NCI-H1930 (cell line): ENCODE measurements around the gene LRRTM4.
"Not testable (repeated sequence)": the region's sequence is repeated elsewhere in the genome, so short reads cannot be mapped to it uniquely, and the experiment has no call there.

Source experiments
- DNase-seq, 2 experiments: peaks; one replicate each; lab custom pipeline; 2025; lab: John Stamatoyannopoulos, UW

The LRRTM4 gene

GRCh38 chr2:77081597-77081996, 440.6 kb downstream of the LRRTM4 start:
- no peak for DNase-seq

GRCh38 chr2:77064324-77064723, 457.9 kb downstream of the LRRTM4 start:
- DNase-seq, result no peak

GRCh38 chr2:77054938-77055337, 467.2 kb downstream of the LRRTM4 start:
- no peak for DNase-seq

GRCh38 chr2:77046339-77046738, 475.8 kb downstream of the LRRTM4 start:
- no peak for DNase-seq

GRCh38 chr2:77045456-77045855, 476.7 kb downstream of the LRRTM4 start:
- not testable (repeated sequence) for DNase-seq

GRCh38 chr2:77034445-77034844, 487.7 kb downstream of the LRRTM4 start:
- no peak for DNase-seq

GRCh38 chr2:77029237-77029636, 492.9 kb downstream of the LRRTM4 start:
- not testable (repeated sequence) for DNase-seq

GRCh38 chr2:77028032-77028600, 494.1 kb downstream of the LRRTM4 start:
- no peak for DNase-seq

- no peak for DNase-seq
Observed at GRCh38 chr2:77025714-77026113, 496.5 kb downstream of the LRRTM4 start.

GRCh38 chr2:77021161-77021560, 501.0 kb downstream of the LRRTM4 start:
- no peak for DNase-seq

- no peak for DNase-seq
Observed at GRCh38 chr2:77018219-77018618, 504.0 kb downstream of the LRRTM4 start.

GRCh38 chr2:77017355-77017745, 504.8 kb downstream of the LRRTM4 start:
- DNase-seq, result no peak

- DNase-seq, result no peak
Observed at GRCh38 chr2:77016443-77017354, 505.5 kb downstream of the LRRTM4 start.

GRCh38 chr2:77013953-77014352, 508.2 kb downstream of the LRRTM4 start:
- no peak for DNase-seq

- no peak for DNase-seq
Observed at GRCh38 chr2:77013457-77013856, 508.7 kb downstream of the LRRTM4 start.

GRCh38 chr2:77009307-77009706, 512.9 kb downstream of the LRRTM4 start:
- no peak for DNase-seq

- DNase-seq, result no peak
Observed at GRCh38 chr2:77008853-77009252, 513.3 kb downstream of the LRRTM4 start.

GRCh38 chr2:77007686-77008085, 514.5 kb downstream of the LRRTM4 start:
- DNase-seq, result no peak

- DNase-seq, result no peak
Observed at GRCh38 chr2:77005522-77005921, 516.7 kb downstream of the LRRTM4 start.

GRCh38 chr2:77001895-77002294, 520.3 kb downstream of the LRRTM4 start:
- no peak for DNase-seq

- no peak for DNase-seq
Observed at GRCh38 chr2:76998704-76999103, 523.5 kb downstream of the LRRTM4 start.

GRCh38 chr2:76998152-76998551, 524.0 kb downstream of the LRRTM4 start:
- no peak for DNase-seq

GRCh38 chr2:76997296-76997695, 524.9 kb downstream of the LRRTM4 start:
- no peak for DNase-seq
